OCI-LY3 (cell line): Measurements from ENCODE around the gene GGTA1.

Experiments used
- H2AFZ ChIP-seq: fragments of 200-600, 300-600 bp; shearing (Covaris generic); 2 replicates; pipeline ENCODE4 v1.6.0; 2014; ENCODE audit warnings: antibody characterized with exemption, low read depth, low read length
- H3K27ac ChIP-seq: fragments of 200-600, 300-600 bp; sonication (generic); 2 replicates; pipeline ENCODE4 v1.5.1; 2014; ENCODE audit warnings: mild to moderate bottlenecking, low read length, moderate library complexity, mixed read lengths
- H3K27me3 ChIP-seq: fragments of 200-600, 300-600 bp; sonication (generic); 2 replicates; pipeline ENCODE4 v1.6.1; 2014; ENCODE audit warnings: low read depth, low read length, mixed read lengths
- H3K36me3 ChIP-seq: fragments of 200-600, 300-600 bp; sonication (generic); replicated peaks from 2 replicates; pipeline ENCODE3; 2014; ENCODE audit warnings: low read depth, low read length, mixed read lengths
- H3K4me1 ChIP-seq: fragments of 300-600, 200-600 bp; sonication (generic); 2 replicates; pipeline ENCODE4 v1.6.1; 2014; ENCODE audit warnings: low read length, mixed read lengths
- H3K4me2 ChIP-seq: fragments of 200-600, 300-600 bp; sonication (generic); 2 replicates; pipeline ENCODE4 v1.6.1; 2014; ENCODE audit warnings: low read length, mixed read lengths
- H3K4me3 ChIP-seq: fragments of 300-600, 200-600 bp; sonication (generic); 2 replicates; pipeline ENCODE4 v1.5.1; 2014; ENCODE audit warnings: antibody characterized with exemption, mild to moderate bottlenecking, low read length, moderate library complexity
- H3K79me2 ChIP-seq: fragments of 300-600, 200-600 bp; shearing (Covaris generic); 2 replicates; pipeline ENCODE4 v1.6.1; 2014; ENCODE audit warnings: mild to moderate bottlenecking, low read length, mixed read lengths
- H3K9ac ChIP-seq: fragments of 300-600, 200-600 bp; shearing (Covaris generic); 2 replicates; pipeline ENCODE4 v1.6.0; 2014; ENCODE audit warnings: mild to moderate bottlenecking, low read length, moderate library complexity
- H3K9me3 ChIP-seq: fragments of 200-600, 300-600 bp; shearing (Covaris generic); 2 replicates; pipeline ENCODE4 v1.6.1; 2014; ENCODE audit warnings: low read length, mixed read lengths; ENCODE audit not compliant: insufficient read depth
- H4K20me1 ChIP-seq: fragments of 200-600, 300-600 bp; sonication (generic); 2 replicates; pipeline ENCODE4 v1.6.1; 2016; ENCODE audit warnings: low read length, mixed read lengths; ENCODE audit not compliant: insufficient read depth
- EZH2phosphoT487 ChIP-seq: fragments of 200-600 bp; shearing (Covaris generic); IDR thresholded peaks from 2 replicates; pipeline ENCODE4 v1.6.1; 2018; ENCODE audit warnings: antibody characterized with exemption, mixed run types, low read depth
- TF ChIP-seq, protein P1 (sequence below): fragments of 200-600, 300-600 bp; sonication (generic); IDR thresholded peaks from 2 replicates; pipeline ENCODE4 v1.5.1; 2014; ENCODE audit warnings: antibody characterized with exemption, low read length, low read depth

Gene GGTA1

DNA sequence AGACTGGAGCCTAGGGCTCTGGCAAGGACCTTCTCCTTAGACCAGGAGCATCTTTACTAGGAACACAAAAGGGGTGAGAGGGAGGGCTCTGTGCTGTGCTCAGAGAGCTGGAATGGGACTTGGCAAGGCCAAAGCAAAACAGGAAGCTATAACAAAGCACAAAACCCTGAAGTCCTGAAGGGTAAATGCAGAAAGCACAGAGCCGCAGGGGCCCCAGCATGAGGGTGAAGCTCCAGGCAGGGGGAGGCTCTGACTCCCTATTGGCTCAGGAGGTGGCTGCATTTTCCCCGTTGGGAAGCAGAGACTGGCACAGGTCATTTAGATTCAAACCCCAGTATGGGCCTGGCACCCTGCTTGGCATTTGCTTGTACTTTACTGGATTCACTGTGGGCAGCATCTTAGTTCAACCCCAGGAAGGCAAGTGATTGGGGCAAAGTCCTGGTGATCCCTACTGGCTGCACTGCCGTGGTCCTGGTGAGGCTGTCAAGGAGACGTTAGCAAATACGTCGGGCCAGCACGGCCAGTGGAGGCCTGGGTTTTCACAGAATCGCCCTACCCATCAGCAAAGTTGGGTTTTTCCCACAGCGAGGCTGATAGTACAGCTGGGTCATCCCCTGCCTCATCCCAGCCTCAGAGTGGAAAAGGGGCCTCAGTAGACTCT is 46.3 kb downstream of the GGTA1 start:
- no peak overlapping the region for H3K4me2 ChIP-seq

DNA sequence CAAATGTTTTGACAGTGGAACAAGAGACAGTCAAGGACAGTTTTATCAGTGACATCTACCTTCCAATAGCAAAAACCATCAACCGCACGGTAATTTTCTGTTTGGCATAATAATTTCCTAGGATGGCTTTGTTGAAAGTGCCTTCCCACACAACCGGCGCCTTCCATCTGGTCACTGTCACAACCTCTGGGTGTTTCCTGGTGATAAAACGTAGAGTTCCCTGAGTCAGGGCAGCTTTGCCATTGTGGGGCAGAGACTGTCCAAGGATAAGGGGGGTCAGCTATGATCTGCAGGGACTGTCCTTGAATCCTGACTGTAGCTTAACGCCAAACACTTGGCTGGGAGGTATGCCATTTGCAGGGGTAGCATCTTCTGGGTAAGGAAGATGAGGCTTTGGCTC is 47.6 kb downstream of the GGTA1 start:
- Histone ChIP-seq H3K27ac (no peak overlapping the region), H3K4me3 (no peak overlapping the region), H3K27me3 (peaks cover 13% of the 10 kb centered on the region; the same call in 1 of the 2 replicates), H3K79me2 (no peaks in the 10 kb centered on the region), H3K9me3 (no peaks in the 10 kb centered on the region), H3K36me3 (no peaks in the 10 kb centered on the region), H4K20me1 (no peaks in the 10 kb centered on the region), H3K4me1 (no peaks in the 10 kb centered on the region), H3K9ac (no peak overlapping the region), H3K4me2 (no peak overlapping the region), H2AFZ (no peak overlapping the region)
- TF ChIP-seq, protein P1, sequence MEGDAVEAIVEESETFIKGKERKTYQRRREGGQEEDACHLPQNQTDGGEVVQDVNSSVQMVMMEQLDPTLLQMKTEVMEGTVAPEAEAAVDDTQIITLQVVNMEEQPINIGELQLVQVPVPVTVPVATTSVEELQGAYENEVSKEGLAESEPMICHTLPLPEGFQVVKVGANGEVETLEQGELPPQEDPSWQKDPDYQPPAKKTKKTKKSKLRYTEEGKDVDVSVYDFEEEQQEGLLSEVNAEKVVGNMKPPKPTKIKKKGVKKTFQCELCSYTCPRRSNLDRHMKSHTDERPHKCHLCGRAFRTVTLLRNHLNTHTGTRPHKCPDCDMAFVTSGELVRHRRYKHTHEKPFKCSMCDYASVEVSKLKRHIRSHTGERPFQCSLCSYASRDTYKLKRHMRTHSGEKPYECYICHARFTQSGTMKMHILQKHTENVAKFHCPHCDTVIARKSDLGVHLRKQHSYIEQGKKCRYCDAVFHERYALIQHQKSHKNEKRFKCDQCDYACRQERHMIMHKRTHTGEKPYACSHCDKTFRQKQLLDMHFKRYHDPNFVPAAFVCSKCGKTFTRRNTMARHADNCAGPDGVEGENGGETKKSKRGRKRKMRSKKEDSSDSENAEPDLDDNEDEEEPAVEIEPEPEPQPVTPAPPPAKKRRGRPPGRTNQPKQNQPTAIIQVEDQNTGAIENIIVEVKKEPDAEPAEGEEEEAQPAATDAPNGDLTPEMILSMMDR: no peak
- no peak for TF ChIP-seq EZH2phosphoT487

More for the DNA sequence above, 46.3 kb downstream of the GGTA1 start:
- Histone ChIP-seq H3K36me3 (no peaks in the 10 kb centered on the region), H3K27ac (no peak overlapping the region), H3K27me3 (peaks cover 7% of the 10 kb centered on the region; the same call in 1 of the 2 replicates), H2AFZ (no peak overlapping the region), H4K20me1 (no peaks in the 10 kb centered on the region), H3K9ac (no peak overlapping the region), H3K79me2 (no peaks in the 10 kb centered on the region), H3K4me3 (no peak overlapping the region), H3K9me3 (no peaks in the 10 kb centered on the region), H3K4me1 (no peaks in the 10 kb centered on the region)
- TF ChIP-seq EZH2phosphoT487: no peak
- TF ChIP-seq, protein P1: no peak

DNA sequence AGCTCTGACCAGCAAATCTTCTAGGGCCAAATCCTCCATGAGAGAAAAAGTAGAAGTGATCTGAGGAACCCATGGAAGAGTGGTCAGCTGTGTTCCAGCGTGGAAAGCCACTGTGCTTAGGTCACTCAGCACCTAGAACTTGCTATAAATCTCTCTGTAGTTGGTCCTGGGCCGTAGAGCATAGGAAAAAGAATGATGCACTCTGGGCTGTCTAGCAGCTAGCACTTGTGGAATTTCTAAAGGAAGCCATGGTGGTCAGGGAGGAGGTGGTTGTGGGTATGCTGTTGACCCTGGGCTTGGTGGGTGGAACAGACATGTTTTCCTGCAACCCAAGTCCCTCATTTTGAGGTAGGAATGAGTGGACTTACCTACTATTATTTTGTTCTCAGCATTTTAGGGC is 48.1 kb downstream of the GGTA1 start:
- Histone ChIP-seq H3K4me1 (peaks cover 4% of the 10 kb centered on the region), H3K79me2 (no peaks in the 10 kb centered on the region), H2AFZ (no peak overlapping the region), H3K9ac (no peak overlapping the region), H3K4me2 (no peak overlapping the region), H3K4me3 (no peak overlapping the region), H4K20me1 (no peaks in the 10 kb centered on the region), H3K27ac (no peak overlapping the region), H3K27me3 (peaks cover 13% of the 10 kb centered on the region; the same call in 1 of the 2 replicates), H3K9me3 (no peaks in the 10 kb centered on the region), H3K36me3 (no peaks in the 10 kb centered on the region)
- TF ChIP-seq, protein P1: no peak
- no peak for TF ChIP-seq EZH2phosphoT487

DNA sequence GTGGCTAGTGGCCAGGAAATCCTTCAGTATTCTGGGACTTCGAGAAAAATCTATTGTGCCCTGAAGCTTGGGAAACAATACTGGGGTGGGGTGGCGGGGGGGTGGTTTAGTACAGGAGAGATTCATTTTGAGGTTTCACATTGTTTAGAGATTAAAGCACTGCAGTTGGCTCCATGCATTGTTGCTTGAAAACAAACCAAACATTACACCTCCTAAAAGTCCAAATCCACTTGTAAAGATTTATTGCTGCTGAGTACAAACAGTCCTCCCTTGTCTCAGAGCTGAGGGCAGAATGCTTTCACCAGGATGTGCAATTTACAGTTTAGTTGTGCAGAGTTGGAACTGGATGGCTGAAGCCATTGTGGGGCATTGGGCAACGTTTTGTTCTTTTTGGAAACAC is 49.4 kb downstream of the GGTA1 start:
- H2AFZ ChIP-seq: no peak overlapping the region
- H3K4me3 ChIP-seq: no peak overlapping the region
- peaks cover 11% of the 10 kb centered on the region for H3K4me1 ChIP-seq
- H3K9ac ChIP-seq: no peak overlapping the region
- H3K27me3 ChIP-seq: peaks cover 18% of the 10 kb centered on the region; the same call in 1 of the 2 replicates
- H3K27ac ChIP-seq: no peak overlapping the region
- H4K20me1 ChIP-seq: no peaks in the 10 kb centered on the region
- H3K9me3 ChIP-seq: no peaks in the 10 kb centered on the region
- H3K4me2 ChIP-seq: no peak overlapping the region
- TF ChIP-seq, protein P1: no peak
- no peak for TF ChIP-seq EZH2phosphoT487
- no peaks in the 10 kb centered on the region for H3K36me3 ChIP-seq
- no peaks in the 10 kb centered on the region for H3K79me2 ChIP-seq
